Embryonic facial prominence (tissue), 1 donor: ENCODE results near the gene CCDC88C.

ENCODE experiments used
- DNase-seq: peaks from one replicate; pipeline ENCODE4 v3.0.0-alpha.2; 2016; ENCODE audit errors: extremely low spot score

CCDC88C gene

DNA sequence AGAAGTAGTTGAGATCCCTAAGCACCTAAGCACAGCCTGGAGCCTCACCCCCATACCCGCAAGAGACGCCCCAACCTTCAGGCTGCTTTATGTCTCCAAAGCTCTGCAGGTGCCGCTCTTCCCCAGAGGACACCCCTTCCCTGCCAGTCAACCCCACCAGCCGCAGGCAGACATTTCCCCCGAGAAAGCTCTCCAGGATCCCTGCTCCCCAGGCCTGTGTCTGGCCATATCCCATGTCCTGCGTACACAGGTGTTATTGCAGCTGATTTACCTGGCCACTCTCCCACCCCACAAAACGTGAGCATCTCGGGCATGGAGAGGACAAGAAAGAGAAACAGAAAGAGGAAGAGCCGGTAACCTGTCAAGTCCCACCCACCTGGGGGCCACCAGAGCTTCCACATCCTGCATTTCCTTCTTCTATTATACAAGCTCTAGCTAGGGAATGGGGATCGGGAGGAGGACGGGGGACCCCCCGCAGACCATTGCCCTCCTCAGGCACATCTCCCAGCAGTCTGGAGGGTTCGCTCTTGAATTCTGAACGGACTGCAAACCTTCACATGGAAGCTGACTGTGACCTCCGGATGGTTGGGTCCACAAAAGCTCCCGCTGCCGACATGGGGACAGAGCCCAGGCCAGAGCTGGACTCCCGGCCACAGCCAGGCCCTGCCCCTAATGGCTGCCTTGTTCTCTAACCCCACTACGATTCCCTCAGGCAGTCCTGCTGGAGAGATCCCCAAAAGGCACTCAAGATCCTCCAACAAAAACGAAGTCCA, 17.6 kb downstream of the CCDC88C start:
- DNase-seq = no peak

DNA sequence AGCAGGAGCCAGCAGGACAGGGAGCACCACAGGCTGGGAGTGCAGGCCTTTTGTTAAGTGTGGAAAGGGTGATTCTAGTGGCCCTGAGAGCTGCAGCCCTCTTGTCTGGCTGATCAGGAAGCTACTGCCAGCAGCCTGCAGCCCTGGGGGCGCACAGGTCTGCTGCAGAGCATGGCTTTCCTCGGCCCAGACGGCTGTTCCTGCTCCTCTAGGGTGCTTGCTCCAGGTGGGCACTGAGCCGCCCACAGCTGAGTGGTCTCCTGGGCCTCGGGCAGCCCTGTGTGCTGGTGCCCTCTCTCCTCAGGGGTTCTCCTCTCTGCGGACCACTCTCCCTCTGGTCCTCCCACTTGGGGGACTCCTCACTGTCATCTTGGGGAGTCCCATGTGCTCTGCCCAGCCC, 18.9 kb downstream of the CCDC88C start:
- DNase-seq = no peak

DNA sequence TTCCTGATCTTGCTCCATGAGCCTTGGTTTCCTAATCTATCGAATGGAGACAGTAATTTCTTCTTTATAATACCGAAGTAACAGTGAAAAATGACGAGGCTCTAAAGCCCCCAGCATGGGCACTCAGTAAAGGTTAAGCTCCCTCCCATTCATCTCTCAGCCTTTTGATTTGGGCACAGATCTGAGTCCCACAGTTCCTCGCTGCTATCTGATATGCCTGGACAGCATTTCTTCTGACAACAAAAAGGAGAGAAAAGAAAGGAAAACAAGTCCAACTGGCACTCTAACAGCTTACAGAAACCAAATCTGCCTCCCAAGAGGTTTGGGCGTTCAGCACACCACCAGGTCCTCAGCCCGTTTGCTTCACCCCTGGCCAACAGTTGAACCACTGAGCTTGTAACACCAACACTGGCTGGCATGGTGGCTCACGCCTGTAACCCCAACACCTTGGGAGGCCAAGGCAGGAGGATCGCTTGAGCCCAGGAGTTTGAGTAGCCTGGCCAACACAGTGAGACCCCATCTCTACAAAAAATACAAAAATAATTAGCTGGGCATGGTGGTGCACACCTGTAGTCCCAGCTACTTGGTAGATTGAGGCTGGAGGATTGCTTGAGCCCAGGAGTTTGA, 19.5 kb downstream of the CCDC88C start:
- DNase-seq = no peak

DNA sequence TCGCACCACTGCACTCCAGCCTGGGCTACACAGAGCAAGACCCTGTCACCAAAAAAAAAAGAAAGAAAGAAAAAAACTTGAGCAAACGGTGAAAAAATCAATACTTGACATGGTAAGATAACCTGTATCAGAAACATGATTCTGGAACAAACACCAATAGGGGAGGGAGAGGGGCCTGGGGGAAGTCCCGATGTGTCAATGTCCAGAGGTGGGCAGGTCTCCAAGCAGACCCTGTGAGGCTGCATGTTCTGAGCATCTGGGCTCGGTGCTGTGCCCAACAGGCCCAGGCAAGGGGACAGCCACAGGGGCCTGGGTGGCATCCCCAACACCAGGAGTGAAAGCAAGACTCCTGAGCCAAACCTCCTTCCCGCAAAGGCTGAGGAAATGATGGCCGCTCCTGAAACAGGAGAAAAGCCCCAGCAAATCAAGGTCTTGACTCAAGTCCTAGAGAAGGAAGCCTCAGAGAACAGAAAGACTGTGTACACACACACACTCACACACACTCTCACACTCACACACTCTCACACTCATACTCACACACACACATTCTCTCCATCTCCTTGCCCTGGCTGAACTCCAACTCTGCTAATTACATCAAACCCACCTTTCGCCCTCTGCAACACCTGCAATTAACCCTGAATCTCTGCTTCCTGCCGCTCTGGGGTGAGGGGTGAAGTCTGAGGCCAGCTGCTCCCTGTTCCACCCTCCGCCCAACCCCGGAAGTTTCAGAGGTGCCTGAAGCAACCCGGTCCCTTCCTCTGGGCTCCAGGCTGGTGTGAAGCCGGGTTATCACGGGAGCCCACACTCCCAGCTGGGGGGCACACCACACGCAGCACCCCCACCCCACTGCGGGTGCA, 20.4 kb downstream of the CCDC88C start:
- no peak for DNase-seq

DNA sequence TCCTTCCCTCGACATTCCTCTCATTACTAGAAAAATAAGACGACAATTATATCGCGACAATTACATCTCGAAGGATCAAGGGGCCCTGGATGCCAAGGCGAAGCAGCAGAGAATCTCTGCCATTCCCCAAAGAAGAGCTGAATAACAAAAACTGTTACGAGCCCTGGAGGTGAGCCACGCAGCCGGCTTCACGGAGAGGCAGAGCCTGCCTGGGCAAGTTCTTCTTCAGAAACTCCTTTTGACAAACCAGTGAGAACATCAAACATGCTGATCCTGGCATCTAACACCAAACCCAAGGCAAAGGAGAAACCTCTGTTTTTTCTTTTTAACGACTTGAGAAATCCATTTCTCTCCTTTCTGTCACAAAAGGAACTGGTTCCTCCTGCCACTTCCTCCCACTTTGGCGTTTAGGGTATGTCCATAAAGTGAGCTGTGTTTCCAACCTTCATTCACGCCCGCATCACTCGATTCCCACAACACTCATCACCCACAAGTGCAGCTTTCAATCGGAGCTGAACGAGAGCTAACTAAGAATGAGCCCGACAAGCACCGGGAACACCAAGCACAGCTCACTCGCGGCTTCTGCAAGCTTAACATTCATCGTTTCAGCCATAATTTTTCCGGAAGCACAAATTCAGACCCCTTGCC, 21.5 kb downstream of the CCDC88C start:
- DNase-seq = peak; percentile 45

DNA sequence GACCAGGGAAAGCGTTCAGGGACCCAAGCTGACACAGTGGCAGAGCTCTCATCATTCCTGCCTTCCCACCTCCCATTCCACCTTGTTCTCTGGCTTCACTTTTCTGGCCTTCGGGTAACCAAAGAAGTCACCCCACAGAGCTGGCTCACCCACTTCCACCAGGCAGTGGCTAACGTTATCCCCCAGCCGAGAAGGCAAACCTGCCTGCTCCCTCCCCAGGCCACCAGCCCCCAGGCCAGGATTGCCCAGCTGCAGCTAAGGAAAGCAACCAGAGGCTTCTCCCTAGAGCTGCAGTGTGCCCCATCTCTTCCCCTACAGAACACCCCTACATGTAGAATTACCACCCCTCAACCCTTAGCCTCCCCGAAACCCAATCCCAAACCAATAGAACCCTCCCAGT, 22.2 kb downstream of the CCDC88C start:
- no peak for DNase-seq

DNA sequence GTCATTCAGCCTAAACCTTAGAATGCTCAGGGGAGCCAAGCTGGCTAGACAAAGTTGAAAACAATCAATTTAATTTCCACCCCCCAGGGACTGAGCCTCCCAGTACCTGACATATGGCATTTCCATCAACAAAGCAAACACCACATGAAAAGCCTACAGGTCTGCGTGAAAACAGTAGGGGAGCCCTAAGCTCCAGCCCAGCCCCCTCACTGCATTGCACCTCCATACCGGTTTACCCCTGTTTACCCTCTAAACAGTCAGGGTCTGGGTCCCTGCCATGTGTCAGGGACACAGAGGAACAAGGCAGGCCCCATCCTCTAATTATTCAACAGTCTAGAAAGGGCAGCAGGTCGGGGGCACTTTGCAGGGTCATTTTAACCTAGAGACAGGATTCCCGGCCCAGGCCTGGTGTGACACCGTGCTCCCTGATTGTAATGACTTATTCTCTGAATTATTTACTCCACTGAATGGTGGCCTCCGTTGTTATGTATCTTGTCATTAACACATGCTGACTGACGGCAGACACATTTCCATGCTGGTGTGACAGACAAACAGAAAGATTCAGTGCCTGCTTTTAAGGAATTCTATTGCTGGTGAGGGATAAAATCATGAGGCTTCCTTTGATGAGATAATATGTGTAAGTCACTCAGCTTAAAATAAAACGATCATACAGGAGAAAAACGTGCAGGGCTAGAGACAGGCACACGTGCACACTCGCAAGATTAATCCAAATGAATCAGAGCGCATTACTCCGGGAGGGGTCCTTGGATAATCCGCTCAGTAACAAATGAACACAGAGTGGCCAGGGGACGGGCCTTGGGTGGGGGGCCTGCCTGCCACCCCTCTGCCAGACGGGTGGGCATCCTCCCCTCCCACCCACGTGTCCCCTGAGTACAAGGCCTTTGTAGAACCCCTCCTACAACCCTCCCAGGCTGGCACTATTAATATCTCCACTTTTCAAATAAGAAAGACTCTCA, 23.2 kb downstream of the CCDC88C start:
- DNase-seq = no peak

DNA sequence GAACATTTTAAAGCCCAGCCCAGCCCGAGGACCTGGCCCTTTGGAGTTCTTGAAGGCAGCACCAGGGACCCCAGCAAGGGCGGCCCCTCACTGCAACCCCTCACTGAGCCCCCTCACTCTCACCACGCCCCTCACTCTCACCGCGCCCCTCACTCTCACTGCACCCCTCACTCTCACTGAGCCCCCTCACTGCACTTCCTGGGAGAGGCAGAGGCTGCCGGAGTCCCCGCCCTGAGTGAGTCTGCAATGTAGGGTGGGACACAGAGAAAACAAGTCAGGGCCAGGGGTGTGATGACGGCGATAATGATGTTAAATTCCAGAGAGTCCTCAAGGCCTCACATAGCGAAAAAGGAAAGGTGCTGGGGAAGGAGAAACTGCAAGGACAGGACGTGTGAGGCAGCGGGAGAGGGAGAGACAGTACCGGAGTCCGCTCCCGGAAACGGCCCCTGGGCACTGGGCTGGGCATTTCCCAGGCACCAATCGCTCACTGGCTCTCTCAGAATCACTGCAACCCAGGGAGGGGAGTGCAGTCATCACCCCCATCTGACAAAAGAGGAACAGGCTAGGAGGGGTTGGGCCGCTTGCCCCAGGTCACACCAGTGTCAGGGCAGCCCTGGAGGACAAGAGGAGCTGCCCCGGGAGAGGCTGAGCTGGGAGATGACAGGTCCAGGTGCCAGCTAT, 24.9 kb downstream of the CCDC88C start:
- no peak for DNase-seq

DNA sequence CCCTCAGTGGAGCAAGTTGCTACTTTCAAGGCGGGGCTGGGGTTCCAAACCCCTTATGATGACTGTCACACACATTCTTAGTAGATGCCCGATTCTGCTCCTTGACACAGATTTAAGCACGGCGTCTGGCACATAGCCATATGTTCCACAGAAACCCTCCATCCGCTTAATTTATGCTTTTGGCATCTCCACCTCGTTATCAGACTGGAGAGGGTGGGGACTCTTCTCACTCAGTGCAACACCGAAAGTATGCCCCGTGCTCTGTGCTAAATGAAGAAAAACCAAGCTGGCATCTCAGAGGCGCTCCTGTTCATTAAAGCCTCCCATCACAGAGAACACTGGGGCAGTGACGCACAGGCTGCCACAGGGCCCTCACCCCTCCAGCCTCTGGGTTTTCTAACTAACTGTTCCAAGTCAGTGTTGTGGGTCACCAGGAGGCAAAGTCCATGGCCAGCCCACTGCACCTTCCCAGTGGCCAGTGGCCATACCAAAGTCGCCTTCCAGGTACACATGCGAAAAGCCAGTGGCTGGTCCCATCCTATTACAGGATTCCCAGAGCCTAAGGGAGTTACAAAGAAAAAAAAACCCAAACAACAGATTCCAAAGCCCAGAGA, 27.3 kb downstream of the CCDC88C start:
- no peak for DNase-seq

DNA sequence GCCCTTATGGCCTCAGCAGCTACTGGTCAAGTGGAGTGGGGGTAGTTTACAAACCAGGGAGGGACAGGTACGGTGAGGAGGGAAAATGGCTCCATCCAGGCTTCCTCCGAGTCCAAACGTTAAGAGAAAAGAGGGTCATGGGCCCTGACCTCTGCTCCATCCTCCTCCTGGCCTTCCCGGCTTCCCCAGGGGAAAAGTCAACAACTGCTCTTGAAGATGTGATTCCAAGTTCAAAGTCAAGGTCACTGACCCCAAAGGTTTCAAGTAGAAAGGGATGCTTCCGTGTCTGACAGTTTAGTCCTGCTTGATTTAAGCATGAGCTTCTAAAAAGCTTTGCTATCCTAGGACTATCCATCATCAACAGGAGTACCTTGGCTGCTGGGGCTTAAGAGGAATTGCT, 28.5 kb downstream of the CCDC88C start:
- DNase-seq = no peak

DNA sequence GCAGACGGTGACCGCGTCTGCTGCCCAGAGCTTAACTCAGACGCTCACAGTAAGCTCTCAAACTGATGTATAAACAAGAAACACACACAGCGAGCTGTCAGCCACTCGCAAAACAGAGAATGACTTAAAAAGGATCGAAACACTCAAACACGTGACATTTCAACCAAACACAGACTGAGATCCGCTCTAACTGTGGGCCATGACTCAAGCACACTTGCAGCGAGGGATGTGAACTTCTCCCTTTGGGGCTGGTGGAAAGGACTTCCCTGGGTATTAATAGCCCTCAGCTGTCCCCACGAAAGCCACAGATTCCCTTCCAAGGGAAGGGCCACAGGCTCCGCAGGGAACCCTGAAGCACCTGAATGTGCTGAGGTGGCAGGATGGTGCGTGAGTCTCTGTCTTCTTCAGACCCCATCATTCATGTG, 29.1 kb downstream of the CCDC88C start:
- no peak for DNase-seq

DNA sequence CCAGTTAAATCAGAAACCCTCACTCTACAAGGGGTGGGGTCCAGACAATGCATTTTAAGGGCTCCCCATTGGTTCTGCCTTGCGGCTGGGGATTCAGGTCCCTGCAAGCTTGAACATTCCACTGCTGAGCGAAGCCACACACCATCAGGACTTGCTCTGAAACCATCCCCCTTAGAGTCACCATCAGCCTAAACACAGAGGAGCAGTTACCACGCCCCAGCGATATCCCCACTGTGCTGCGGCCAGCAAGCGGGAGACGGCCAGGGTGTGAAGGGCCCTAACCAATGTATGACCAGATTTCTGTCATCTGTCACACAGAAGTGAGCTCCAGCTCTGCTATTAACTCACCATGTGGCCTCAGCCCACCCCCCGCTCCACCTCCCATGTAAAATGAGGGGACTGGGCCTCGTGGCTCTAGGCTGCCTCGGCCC, 29.7 kb downstream of the CCDC88C start:
- DNase-seq = no peak

DNA sequence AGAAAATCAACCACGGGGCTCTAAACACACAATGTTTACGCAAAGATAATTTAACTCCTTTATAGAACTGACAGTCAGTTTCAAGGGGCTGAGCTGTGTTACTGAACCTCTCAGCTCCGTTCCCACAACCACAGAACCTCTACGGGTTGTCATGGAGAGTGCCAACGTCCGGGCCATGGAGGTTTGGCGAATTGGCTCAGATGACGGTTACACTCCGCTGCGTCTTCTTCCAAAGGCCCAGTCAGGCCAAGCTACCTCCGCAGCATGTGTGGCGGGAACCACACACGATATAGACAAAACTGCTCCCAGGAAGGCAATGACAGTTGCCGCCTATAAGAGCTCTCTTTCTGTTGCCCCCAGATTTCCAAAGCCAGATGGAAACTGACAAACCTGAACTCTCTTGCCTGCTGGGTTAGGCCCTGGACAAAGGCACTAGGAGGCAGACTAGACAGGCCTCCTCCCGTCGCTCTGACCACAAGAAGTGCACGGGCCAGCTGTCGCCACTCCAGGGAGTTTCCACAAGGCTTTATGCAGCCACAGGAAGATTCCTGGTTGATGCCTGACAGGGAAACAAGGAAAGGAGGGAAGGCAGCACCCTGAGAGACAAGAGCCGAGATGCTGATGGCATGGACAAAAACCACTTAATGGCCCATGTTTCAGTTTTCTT, 30.3 kb downstream of the CCDC88C start:
- DNase-seq = no peak

DNA sequence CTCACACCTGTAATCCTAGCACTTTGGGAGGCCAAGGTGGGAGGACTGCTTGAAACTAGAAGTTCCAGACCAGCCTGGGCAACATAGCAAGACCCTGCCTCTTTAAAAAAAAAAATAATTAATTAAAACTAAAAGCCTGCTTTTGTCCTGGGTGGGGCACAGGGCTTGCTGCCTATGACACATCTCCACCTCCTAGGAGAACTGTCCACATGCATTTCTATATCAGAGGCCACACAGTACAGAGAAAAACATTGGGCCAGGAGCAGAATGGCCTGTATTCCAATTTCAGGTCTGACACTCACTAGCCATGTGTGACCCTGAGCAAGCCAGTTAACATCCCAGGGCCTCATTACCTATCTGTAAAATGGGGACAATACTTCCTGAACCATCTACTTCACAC, 31.9 kb downstream of the CCDC88C start:
- DNase-seq = no peak

DNA sequence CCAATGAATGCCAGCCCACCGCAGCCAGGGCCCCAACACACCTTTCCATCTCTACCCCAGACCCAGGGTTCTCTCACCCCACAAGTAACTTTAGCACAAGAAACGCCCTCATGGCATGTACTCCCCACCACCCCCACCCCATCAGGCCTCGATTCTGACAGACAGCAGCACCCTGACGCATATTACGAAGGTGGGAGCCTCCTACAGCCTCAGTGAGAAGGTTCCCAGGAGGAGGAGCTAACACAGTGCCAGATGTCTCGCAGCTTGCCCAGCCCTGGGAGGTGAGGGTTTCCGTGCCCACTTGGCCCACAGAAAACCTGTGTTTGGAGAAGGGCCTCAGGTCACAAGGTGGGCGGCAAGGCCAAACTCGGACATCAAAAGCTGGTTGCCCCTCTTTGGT, 32.4 kb downstream of the CCDC88C start:
- DNase-seq = no peak

DNA sequence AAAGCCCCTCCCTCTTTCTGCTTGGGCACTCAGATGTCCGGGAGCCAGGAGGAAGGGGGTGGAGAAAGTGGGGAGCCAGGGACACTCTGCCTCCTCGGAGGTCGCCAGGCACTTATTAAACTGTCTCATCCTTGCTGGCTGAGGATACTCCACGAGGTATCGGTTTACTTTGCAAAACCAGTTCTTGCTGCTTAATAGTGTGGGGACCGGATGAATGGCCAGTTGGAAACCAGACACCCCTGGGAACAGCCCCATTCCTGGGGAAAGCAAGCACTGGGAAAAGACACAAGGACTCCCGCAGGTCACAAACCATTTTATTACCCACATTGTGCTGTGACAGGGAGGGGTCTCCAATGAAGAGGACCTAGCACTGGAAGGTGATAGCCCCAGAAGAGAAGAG, 34.2 kb downstream of the CCDC88C start:
- DNase-seq = no peak

DNA sequence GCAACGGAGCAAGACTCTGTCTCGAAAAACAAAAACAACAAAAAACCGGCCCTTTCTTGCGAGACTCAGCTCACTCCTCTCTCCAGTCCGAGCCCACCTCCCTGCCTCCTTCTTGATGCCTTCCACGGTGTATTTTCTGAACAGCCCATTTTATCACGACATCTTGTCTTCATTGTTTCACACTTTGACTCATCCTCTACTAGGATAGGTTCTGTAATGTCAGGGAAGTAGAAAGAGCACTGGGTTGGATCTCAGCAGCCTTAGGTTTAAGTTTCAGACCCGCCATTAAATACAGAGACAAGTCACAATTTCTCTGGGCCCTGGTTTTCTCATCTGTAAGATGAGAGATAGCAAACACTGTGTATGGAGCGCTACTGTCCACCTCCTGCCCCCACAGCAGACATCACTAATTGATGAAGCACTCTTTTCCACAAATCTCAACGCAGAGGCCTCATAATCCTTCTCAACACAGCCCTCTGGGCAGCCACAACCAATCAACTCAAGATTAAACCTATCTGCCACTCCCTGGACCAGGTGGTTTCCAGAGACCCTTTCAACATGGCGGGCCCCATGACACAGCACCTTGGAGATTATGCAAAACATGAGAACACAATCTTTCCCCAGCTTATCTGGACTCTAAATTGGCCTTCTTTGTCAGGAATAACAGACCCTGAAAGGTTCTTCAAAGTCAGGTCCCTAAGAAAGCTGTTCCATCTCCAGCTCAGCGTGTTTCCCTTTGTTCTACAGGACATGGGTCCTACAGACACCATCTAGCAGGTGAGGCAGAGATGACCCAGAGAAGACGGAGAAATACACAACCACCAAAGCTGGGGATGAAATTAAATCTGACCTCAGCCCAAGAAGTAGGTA, 35.6 kb downstream of the CCDC88C start:
- no peak for DNase-seq

DNA sequence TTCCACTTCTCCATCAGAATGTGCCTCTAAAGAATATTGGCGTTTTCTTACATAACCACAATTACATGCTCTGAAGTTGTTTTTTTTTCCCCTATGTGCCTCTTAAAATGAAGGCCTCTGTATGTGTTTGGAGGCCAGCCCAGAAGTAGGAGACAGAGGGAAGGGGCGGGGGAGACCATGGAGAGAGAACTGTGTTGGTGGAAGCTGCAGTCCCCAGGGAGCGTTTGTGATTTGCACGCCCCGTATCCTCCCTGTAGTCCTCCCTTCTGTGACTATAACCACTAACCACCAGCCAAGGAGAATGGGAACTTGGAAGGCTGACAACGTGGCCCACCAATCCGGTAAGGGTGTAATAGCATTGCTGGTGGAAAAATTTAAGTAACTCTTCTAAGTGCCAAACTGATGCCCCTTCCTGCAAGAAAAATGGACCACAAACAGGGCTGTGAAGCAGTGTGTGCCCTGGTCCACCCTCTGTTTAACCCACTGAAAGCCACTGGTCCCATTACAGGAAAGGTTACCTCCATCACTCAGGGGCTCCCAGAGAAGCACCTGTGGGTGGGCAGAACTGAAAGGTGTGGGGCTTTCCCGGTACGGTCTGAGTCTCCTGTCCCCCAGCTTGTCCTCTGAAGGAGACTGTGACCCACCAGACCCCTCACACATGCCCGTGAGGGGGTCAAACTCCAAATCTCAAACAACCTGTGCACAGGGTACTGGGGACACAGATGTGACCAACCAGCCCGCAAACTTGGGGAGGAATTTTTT, 36.8 kb downstream of the CCDC88C start:
- peak; percentile 87 for DNase-seq
